ENCODE measurements around the gene SSC4D. TPM values are rescaled to one million over a fixed set of nuclear protein-coding genes. Genes with fewer than 3 reads are reported as not detected.

The SSC4D gene
- total and polyA plus RNA-seq, 9 of the 15 experiments (the other 6 are each of a cell fraction or from before 2014, with no cell fraction given): 0.06 to 1.1 (median 0.85) TPM; not detected in 1

DNA sequence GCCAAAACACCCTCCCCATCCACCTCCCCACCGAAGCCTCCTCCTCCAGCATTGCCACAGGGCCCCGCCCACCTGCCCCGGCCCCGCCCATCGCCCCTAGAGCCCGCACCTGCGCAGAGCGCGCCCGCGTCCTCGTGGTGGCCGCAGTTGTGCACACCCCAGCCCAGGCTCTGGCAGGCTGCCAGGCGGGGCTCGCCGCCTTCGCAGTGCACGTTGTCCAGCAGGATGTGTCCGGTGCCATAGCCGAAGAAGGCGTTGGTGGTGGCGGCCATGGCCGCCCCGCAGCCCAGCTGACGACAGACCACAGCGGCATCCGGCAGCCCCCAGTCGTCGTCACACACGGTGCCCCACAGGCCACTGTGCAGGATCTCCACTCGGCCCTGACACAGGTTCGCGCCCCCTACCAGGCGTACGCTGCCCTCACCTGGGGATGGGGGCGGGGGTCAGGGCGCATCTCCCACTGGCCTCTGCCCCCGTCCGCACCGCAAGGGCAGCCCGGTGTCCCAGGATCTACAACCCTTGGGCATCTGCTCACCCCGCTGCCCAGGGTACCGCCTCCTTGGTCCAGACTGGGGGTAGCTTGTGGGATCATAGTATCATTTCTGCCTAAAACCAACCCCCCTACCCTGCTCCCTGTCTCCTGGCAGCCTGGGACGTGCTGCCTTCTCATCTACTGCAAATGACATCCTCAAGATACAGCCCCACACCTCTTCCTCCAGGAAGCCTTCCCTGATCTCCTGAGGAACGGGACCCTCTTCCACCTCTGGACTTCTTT, 11.9 kb downstream of the SSC4D start (continued):
- TF ChIP-seq GTF2F1 (IDR thresholded peaks at IDR 0.05; ENCODE audit: low read depth, low read length): 0 out of 2 replicates have a peak, but pooled peaks have one; percentile 48
- TF ChIP-seq C11orf30 (IDR thresholded peaks at IDR 0.05; ENCODE audit: low read depth): no peak
- TF ChIP-seq TCF7 (IDR thresholded peaks at IDR 0.05; ENCODE audit: borderline replicate concordance): no peak
- TF ChIP-seq BRCA1 (IDR thresholded peaks at IDR 0.05): no peak
- TF ChIP-seq BRCA1 (CRISPR knock-in tag; IDR thresholded peaks at IDR 0.05): no peak
- 0 out of 2 replicates have a peak, but pooled peaks have one; percentile 71 for TF ChIP-seq NR3C1 (CRISPR knock-in tag; IDR thresholded peaks at IDR 0.05)
- no peak for TF ChIP-seq SRSF9 (IDR thresholded peaks at IDR 0.05; ENCODE audit: borderline replicate concordance, low read depth, low read length)
- peak; percentile 99 for TF ChIP-seq L3MBTL2 (IDR thresholded peaks at IDR 0.05)
- peak; percentile 82 for TF ChIP-seq POLR2AphosphoS5 (IDR thresholded peaks at IDR 0.05; ENCODE audit: control insufficient read depth, insufficient read depth, low read depth, low read length)
- TF ChIP-seq NFIX (CRISPR knock-in tag; IDR thresholded peaks at IDR 0.05; ENCODE audit: low read depth): peak; percentile 93
- TF ChIP-seq POLR3A (IDR thresholded peaks at IDR 0.05; ENCODE audit: borderline replicate concordance, extremely low read depth, insufficient read depth, insufficient read length): no peak
- TF ChIP-seq, protein P1, sequence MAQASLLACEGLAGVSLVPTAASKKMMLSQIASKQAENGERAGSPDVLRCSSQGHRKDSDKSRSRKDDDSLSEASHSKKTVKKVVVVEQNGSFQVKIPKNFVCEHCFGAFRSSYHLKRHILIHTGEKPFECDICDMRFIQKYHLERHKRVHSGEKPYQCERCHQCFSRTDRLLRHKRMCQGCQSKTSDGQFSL (CRISPR knock-in tag; IDR thresholded peaks at IDR 0.05): no peak
- TF ChIP-seq, protein P1 (tag; IDR thresholded peaks at IDR 0.05): no peak
- no peak for TF ChIP-seq TCFL5 (CRISPR knock-in tag; conservative IDR thresholded peaks at IDR 0.05)
- no peak for TF ChIP-seq RBM17 (IDR thresholded peaks at IDR 0.05; ENCODE audit: borderline replicate concordance, low read depth, low read length)
- TF ChIP-seq MECOM (CRISPR knock-in tag; IDR thresholded peaks at IDR 0.05): no peak
- TF ChIP-seq KDM1A (IDR thresholded peaks at IDR 0.05): peak; percentile 90 to 93
- TF ChIP-seq ZNF232 (CRISPR knock-in tag; IDR thresholded peaks at IDR 0.05): no peak; the same call in 1 of the 2 replicates
- peak; percentile 96 for TF ChIP-seq FOXP1 (CRISPR knock-in tag; IDR thresholded peaks at IDR 0.05)
- 0 out of 2 replicates have a peak, but pooled peaks have one; percentile 68 for TF ChIP-seq SREBF2 (CRISPR knock-in tag; IDR thresholded peaks at IDR 0.05)
- peak; percentile 49 for TF ChIP-seq DACH1 (IDR thresholded peaks at IDR 0.05; ENCODE audit: partially characterized antibody)
- no peak for TF ChIP-seq FOS (IDR thresholded peaks at IDR 0.05; ENCODE audit: extremely low read depth, insufficient read length)
- TF ChIP-seq TCF7L2 (IDR thresholded peaks at IDR 0.05; ENCODE audit: low read depth, low read length): no peak
- no peak for TF ChIP-seq ZNF445 (CRISPR knock-in tag; IDR thresholded peaks at IDR 0.05; ENCODE audit: low read depth)
- no peak for TF ChIP-seq ZSCAN32 (CRISPR knock-in tag; IDR thresholded peaks at IDR 0.05)
- no peak for TF ChIP-seq PHF21A (IDR thresholded peaks at IDR 0.05; ENCODE audit: borderline replicate concordance, low read depth)
- TF ChIP-seq, protein P2, sequence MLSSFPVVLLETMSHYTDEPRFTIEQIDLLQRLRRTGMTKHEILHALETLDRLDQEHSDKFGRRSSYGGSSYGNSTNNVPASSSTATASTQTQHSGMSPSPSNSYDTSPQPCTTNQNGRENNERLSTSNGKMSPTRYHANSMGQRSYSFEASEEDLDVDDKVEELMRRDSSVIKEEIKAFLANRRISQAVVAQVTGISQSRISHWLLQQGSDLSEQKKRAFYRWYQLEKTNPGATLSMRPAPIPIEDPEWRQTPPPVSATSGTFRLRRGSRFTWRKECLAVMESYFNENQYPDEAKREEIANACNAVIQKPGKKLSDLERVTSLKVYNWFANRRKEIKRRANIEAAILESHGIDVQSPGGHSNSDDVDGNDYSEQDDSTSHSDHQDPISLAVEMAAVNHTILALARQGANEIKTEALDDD (IDR thresholded peaks at IDR 0.05): no peak
- no peak for TF ChIP-seq TRIM24 (IDR thresholded peaks at IDR 0.05)
- no peak for TF ChIP-seq SRSF1 (IDR thresholded peaks at IDR 0.05; ENCODE audit: low read depth, low read length)
- no peak for TF ChIP-seq MEF2D (tag; conservative IDR thresholded peaks at IDR 0.05; ENCODE audit: low read depth)

All from K562 (cell line).